OCI-LY7 (cell line): Measurements from ENCODE around the gene PPP3CA. TPM values are rescaled to one million over a fixed set of nuclear protein-coding genes. Genes with fewer than 3 reads are reported as not detected.

Experiments used
- BruUV-seq: library from RNA; stranded (reverse); fragments of 400-500 nt; replicated peaks from 2 replicates; lab custom pipeline; 2021; lab: Mats Ljungman, UMichigan
- CTCF ChIA-PET: fragments of 300-600 bp; sonication (Branson Sonifier 250); formaldehyde crosslinking; loops from one replicate; lab custom pipeline; 2022; ENCODE audit warnings: antibody characterized with exemption; ENCODE audit not compliant: unreplicated experiment; lab: Charles Lee
- POLR2A ChIA-PET: fragments of 300-600 bp; sonication (Branson Sonifier 250); formaldehyde crosslinking; loops from one replicate; lab custom pipeline; 2022; ENCODE audit warnings: antibody characterized with exemption; lab: Charles Lee
- DNase-seq: peaks from one replicate; pipeline ENCODE4 v3.0.0-alpha.2; 2015; ENCODE audit warnings: low spot score
- H2AFZ ChIP-seq: fragments of 200-600 bp; sonication (generic), shearing (Covaris generic); 2 replicates; pipeline ENCODE4 v1.6.1; 2014; ENCODE audit warnings: mild to moderate bottlenecking, antibody characterized with exemption, low read length, moderate library complexity
- H3K27ac ChIP-seq: fragments of 200-600 bp; sonication (generic); 2 replicates; pipeline ENCODE4 v1.5.1; 2014; ENCODE audit warnings: mixed run types, low read depth, mild to moderate bottlenecking, moderate library complexity, low read length, inconsistent platforms; ENCODE audit not compliant: poor library complexity, severe bottlenecking
- H3K36me3 ChIP-seq: fragments of 200-600 bp; sonication (generic); 2 replicates; pipeline ENCODE4 v1.6.1; 2014; ENCODE audit warnings: mild to moderate bottlenecking, antibody characterized with exemption, low read length, moderate library complexity, mixed read lengths; ENCODE audit not compliant: insufficient read depth
- H3K4me1 ChIP-seq: fragments of 200-600 bp; sonication (generic); 2 replicates; pipeline ENCODE4 v1.5.1; 2014; ENCODE audit warnings: mild to moderate bottlenecking, low read length; ENCODE audit not compliant: insufficient read depth, poor library complexity, severe bottlenecking
- H3K4me2 ChIP-seq: fragments of 200-600 bp; sonication (generic); 2 replicates; pipeline ENCODE4 v1.6.1; 2014; ENCODE audit warnings: mild to moderate bottlenecking, low read length
- H3K4me3 ChIP-seq: fragments of 200-600 bp; sonication (generic); 2 replicates; pipeline ENCODE4 v1.5.1; 2014; ENCODE audit warnings: mild to moderate bottlenecking, low read depth, low read length; ENCODE audit not compliant: poor library complexity, severe bottlenecking
- H3K79me2 ChIP-seq: fragments of 200-600 bp; sonication (generic); 2 replicates; pipeline ENCODE4 v1.6.1; 2016; ENCODE audit warnings: low read depth, mild to moderate bottlenecking, low read length, moderate library complexity, mixed read lengths; ENCODE audit not compliant: insufficient read depth
- H3K9me2 ChIP-seq: fragments of 200-600 bp; sonication (generic); 2 replicates; pipeline ENCODE4 v1.6.1; 2016; ENCODE audit warnings: mild to moderate bottlenecking, low read length, mixed read lengths; ENCODE audit not compliant: insufficient read depth
- H3K9me3 ChIP-seq: fragments of 200-600 bp; sonication (generic); 2 replicates; pipeline ENCODE4 v1.6.1; 2014; ENCODE audit warnings: mild to moderate bottlenecking, mixed run types, low read length, mixed read lengths
- H4K20me1 ChIP-seq: fragments of 200-600 bp; sonication (generic); 2 replicates; pipeline ENCODE4 v1.6.1; 2014; ENCODE audit warnings: mild to moderate bottlenecking, antibody characterized with exemption, low read length, moderate library complexity, mixed read lengths; ENCODE audit not compliant: insufficient read depth
- CTCF ChIP-seq: fragments of 200-600 bp; sonication (generic); conservative IDR thresholded peaks from 2 replicates; pipeline ENCODE4 v1.5.1; 2014; ENCODE audit warnings: mild to moderate bottlenecking, antibody characterized with exemption, low read length, moderate library complexity, mixed read lengths
- EZH2phosphoT487 ChIP-seq: fragments of 200-600 bp; sonication (generic); IDR thresholded peaks from 2 replicates; pipeline ENCODE4 v1.6.1; 2018; ENCODE audit warnings: low read depth, borderline replicate concordance, mild to moderate bottlenecking, mixed run types, antibody characterized with exemption, low read length, moderate library complexity, mixed read lengths
- intact Hi-C: fragments of 100-400 bp; cut with micrococcal nuclease; formaldehyde crosslinking; loops from one replicate; pipeline ENCODE4 v1.10.0; 2022; ENCODE audit not compliant: unreplicated experiment
- total RNA-seq, 2 experiments: library from RNA; depleted of rRNA in 1 of 2; stranded (reverse); fragments of >200 nt in 1 of 2; shearing (Covaris generic) in 1 of 2; gene quantifications; 2 replicates each; pipeline ENCODE4 v1.2.3, GENCODE V29; 2014 to 2022

Gene PPP3CA
- total RNA-seq, 2 experiments from 2014 or later, result 9.2 to 13.6 TPM

- BruUV-seq, result no TSS peak
- no peak for DNase-seq
- H3K27ac ChIP-seq, result no peak overlapping the region
- H3K9me2 ChIP-seq, result no peaks in the 10 kb centered on the region
- CTCF ChIA-PET, result no interaction called here
- no peaks in the 10 kb centered on the region for H3K36me3 ChIP-seq
- no peak overlapping the region for H3K4me2 ChIP-seq
- H3K4me3 ChIP-seq, result no peak overlapping the region
- no peaks in the 10 kb centered on the region for H4K20me1 ChIP-seq
- H3K4me1 ChIP-seq, result no peaks in the 10 kb centered on the region
- intact Hi-C loops, result loop anchor here (10.0 kb wide), 1 partner anchor 182 kb away; the partner anchor contains the start of gene PPP3CA
- TF ChIP-seq CTCF (no peak), EZH2phosphoT487 (no peak)
- POLR2A ChIA-PET, result no interaction called here
- no peaks in the 10 kb centered on the region for H3K9me3 ChIP-seq
- H3K79me2 ChIP-seq, result no peaks in the 10 kb centered on the region
- no peak overlapping the region for H2AFZ ChIP-seq
Observed at GRCh38 chr4:101162990-101163380, 184.3 kb downstream of the PPP3CA start.

GRCh38 chr4:101160792-101161592 is 186.3 kb downstream of the PPP3CA start:
- TF ChIP-seq EZH2phosphoT487 (no peak), CTCF (no peak)
- H3K36me3 ChIP-seq, result no peaks in the 10 kb centered on the region
- DNase-seq, result no peak
- H2AFZ ChIP-seq, result no peak overlapping the region
- H3K9me3 ChIP-seq, result no peaks in the 10 kb centered on the region
- H4K20me1 ChIP-seq, result no peaks in the 10 kb centered on the region
- H3K4me1 ChIP-seq, result no peaks in the 10 kb centered on the region
- no peaks in the 10 kb centered on the region for H3K9me2 ChIP-seq
- CTCF ChIA-PET, result no interaction called here
- no TSS peak for BruUV-seq
- no peak overlapping the region for H3K4me2 ChIP-seq
- no peak overlapping the region for H3K4me3 ChIP-seq
- no peaks in the 10 kb centered on the region for H3K79me2 ChIP-seq
- POLR2A ChIA-PET, result interaction anchor here (1.0 to 1.4 kb wide), 3 partner anchors 9 to 20 kb away, joined by 3 to 4 read pairs (median 4); no protein-coding TSS in a partner anchor
- intact Hi-C loops, result loop anchor here (10.0 kb wide), 1 partner anchor 184 kb away; the partner anchor contains the start of gene PPP3CA
- no peak overlapping the region for H3K27ac ChIP-seq

GRCh38 chr4:101158507-101158906 is 188.8 kb downstream of the PPP3CA start:
- DNase-seq, result no peak
- Histone ChIP-seq H3K9me2 (no peaks in the 10 kb centered on the region), H4K20me1 (no peaks in the 10 kb centered on the region), H3K79me2 (no peaks in the 10 kb centered on the region), H3K4me3 (no peak overlapping the region), H3K36me3 (no peaks in the 10 kb centered on the region), H3K9me3 (no peaks in the 10 kb centered on the region), H3K27ac (no peak overlapping the region), H3K4me1 (peaks cover 12% of the 10 kb centered on the region), H2AFZ (no peak overlapping the region), H3K4me2 (no peak overlapping the region)
- POLR2A ChIA-PET, result interaction anchor here (0.7 to 2.3 kb wide), 3 partner anchors 9 to 430 kb away, joined by 3 to 9 read pairs (median 7); no protein-coding TSS in a partner anchor
- intact Hi-C loops, result no loop called here
- CTCF ChIA-PET, result no interaction called here
- no TSS peak for BruUV-seq
- no peak for TF ChIP-seq CTCF
- TF ChIP-seq EZH2phosphoT487, result no peak
